GM18909 (cell line): Measurements from ENCODE around the gene PEX3.
A peak's percentile ranks its signal among the peaks of the same experiment; 100 is the strongest.

Source experiments
- ATAC-seq: cut with Tn5 transposase; IDR thresholded peaks from one replicate; pipeline ENCODE4 v1.9.1; 2021; ENCODE audit warnings: mild to moderate bottlenecking; ENCODE audit not compliant: unreplicated experiment, poor library complexity

PEX3 gene, protein sequence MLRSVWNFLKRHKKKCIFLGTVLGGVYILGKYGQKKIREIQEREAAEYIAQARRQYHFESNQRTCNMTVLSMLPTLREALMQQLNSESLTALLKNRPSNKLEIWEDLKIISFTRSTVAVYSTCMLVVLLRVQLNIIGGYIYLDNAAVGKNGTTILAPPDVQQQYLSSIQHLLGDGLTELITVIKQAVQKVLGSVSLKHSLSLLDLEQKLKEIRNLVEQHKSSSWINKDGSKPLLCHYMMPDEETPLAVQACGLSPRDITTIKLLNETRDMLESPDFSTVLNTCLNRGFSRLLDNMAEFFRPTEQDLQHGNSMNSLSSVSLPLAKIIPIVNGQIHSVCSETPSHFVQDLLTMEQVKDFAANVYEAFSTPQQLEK

DNA sequence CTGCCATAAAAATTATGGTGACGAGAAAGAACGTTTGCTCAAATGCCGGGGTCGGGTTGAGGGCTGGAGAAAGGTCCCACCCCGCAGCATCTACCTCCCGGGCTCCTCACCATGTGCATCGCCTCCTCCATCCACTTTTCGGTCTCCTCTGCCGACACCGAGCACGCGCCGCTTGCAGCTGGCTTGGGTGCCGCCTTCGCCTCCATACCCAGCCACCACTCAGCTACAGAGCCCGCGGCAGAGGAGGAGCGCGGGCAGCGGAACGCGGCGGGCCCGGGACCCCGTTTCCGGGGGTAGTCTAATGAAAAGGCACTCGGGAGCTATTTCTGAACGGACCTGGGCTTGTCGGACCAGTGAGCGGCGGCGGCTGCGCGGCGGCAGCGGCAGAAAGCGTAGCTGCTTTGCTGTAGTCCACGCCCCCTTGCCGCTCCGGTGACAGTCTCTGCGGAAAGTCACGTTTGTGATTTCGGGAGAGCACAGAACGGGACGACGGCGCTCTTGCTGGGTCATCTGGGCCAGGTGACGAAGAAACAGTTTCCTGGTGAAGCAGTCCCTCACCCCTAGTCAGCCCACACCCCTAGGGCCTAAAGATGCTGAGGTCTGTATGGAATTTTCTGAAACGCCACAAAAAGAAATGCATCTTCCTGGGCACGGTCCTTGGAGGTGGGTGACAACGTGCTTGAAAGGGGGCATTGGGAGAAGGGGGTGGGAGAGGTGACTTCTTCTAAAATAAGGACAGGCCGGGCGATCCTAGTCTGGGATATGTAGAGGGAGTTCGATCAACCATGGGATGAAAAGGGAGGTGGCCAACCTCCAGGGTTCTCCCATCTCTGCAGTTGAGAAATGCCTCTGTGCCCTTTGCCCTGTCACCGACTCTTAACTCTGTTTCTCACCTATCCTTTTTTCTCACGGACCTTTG lies at the start of gene PEX3, which contains the start of gene ADAT2:
Gene PEX3, plus strand, starts transcription at position 353 of the 919 bp plus-strand sequence. Its CDS starts 238 bp downstream, at position 591.
Gene ADAT2, minus strand, starts transcription at position 243 of the 919 bp plus-strand sequence. Its CDS starts 37 bp downstream, at position 206.
- peak; percentile 98 for ATAC-seq

GRCh38 chr6:143401068-143401446 lies 49.5 kb upstream of the PEX3 start:
- no peak for ATAC-seq

GRCh38 chr6:143401636-143402370 lies 48.8 kb upstream of the PEX3 start:
- no peak for ATAC-seq

DNA sequence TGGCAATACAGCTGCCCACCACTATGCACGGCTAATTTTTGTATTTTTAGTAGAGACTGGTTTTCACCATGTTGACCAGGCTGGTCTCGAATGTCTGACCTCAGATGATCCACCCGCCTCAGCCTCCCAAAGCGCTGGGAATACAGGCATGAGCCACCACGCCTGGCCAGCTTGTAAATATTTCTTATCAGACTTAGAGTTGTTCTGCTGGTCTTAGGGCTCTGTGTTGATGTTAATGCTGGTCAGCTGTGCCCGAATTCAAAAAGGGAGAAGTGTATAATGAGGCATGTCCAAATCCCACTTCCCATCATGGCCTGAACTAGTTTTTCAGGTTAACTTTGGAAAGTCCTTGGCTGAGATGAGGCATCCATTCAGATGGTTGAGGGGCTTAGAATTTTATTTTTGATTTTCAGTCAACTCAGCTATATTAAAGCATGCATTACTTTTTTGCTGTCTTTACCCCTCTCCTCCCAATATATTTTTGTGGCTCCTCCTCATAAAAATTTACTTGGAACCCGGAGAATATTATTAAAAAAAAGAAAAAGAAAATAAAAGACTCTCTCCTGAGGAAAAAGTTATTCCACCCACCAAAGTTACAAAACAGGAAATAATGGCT lies 47.8 kb upstream of the PEX3 start:
- no peak for ATAC-seq

- no peak for ATAC-seq
Observed at GRCh38 chr6:143405373-143406154, 45.0 kb upstream of the PEX3 start.

DNA sequence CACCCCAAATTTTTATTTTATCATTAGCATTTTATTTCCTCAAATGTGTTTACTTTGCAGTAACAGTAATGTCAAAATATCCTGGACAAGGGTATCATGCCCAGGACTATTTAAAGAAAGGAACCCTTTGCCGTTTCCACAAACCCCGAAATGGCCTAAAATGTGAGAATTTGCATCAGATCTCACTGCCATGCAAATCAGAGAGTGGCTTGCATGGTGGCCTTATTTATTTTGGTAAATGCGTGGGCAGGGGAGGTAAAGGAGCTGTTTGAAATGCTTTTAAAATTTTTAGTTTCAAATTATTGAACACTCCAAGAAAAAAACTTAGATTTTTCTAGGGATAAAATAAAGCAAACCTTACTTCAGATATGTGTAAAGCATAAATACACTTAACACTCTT lies 43.9 kb upstream of the PEX3 start:
- ATAC-seq, result peak; percentile 52

DNA sequence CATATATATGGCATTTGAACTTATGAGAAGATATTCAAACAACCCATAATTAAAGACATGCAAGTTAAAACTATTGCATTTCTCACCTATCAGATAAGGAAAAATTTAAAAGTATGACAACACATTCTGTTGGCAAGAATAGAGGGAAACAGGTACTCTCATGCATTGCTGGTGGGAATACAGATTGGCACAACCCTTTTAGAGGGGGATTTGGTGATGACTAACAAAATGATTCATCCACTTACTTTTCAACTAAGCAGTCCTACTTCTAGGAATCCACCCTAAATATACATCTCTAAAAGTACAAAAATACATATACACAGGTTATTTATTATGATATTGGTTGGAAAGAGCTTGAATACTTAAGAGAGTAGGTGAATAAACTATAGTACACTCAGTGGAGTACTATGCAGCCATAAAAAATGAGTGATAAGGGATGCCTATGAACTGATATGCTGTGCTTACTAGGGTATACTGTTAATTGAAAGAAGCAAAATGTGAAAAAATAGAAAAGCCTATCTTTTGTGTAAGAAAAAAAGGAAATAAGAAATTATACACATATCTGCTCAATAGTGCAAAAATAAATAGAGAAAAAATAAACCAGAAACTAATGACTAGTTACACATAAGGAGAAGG lies 42.3 kb upstream of the PEX3 start:
- no peak for ATAC-seq

DNA sequence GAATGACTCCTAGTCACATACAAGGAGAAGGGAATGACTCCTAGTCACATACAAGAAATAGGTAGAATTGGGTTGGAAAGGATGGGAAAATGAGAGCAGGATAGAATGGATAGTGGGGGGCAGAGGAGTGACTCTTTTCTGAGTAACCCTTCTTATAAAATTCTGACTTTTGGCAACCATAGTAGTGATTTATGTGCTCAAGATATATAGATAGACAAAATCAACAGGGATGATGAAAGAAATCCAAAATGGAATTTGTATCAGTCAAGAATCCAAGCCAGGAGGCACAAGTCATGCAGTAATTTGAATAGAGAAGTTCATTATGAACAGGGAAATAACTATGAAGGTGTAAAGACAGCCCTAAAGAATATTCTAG lies 41.8 kb upstream of the PEX3 start:
- ATAC-seq, result no peak

GRCh38 chr6:143410859-143411270 lies 39.7 kb upstream of the PEX3 start:
- ATAC-seq, result no peak

DNA sequence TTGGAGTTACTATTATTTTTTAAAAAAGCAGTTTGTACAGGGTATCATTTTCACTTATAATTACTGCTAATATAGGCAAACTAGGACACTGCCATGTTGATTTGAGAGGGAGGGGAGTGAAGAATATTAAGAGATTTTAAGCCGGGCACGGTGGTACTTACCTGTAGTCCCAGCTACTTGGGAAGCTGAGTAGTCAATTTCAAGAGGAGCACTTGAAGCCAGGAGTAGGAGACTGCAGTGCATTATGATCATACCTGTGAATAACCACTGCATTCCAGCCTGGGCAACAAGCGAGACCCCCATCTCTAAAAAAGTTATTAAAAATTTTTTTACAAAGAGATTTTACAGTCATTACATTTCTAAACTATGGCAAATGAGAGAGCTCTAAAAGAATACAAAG lies 35.8 kb upstream of the PEX3 start:
- ATAC-seq, result no peak

DNA sequence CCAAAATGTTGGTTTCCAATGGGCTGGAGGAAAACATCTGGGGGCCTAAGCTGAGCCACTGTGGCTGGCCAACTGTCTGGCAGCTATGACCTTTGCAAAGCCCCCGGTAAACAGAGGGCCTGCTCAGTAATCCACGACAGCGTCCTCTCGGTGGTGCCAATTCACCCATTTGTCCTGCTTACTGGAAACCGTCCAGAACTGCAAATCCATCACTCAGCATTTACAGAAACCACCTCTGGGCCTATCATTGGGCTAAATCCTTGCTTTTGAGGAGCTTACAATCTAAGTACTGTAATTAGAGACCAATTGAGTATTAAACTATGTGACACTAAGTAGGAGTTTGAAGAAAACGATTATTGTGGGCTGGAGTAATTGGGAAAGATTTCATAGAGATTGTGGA lies 31.1 kb upstream of the PEX3 start:
- no peak for ATAC-seq

DNA sequence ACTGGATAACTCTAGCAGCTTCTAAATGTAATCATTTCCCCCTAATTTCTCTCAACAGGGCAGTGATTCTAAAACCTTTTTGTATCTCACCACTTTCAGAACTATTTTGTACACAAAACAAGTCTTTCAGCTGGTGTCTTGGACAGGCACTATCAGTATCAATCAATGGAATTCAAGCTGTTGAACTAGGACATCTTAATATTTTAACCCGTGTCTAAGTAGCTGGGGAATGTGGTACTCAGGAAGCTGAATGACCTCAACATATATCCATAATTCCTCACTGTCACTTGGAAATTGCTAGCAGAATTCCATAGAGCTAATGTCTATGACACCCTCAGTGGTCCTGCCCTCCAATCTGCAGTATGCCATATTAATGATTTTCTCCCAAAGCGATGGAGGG lies 24.6 kb upstream of the PEX3 start:
- no peak for ATAC-seq

- peak; percentile 100 for ATAC-seq
Observed at GRCh38 chr6:143427109-143427817, 23.3 kb upstream of the PEX3 start.

GRCh38 chr6:143429970-143430369 lies 20.6 kb upstream of the PEX3 start:
- no peak for ATAC-seq

DNA sequence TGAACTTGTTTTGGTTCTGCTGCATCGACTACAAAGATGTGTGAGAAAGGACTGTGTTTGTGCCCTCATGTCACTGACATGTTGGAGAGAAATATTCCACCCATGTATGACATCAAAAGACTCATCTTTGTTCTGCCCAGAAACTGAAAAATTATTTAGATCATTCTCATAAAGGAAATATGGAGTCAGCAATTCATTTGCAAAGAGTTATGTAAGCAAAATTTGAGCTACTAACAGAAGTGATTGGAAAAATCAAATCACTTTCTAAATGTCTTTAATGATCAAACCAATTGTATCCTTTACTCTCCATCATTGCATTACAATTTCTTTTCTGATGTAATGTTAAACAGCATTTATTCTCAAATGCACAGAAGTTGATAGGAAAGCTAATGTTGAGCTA lies 19.4 kb upstream of the PEX3 start:
- ATAC-seq, result no peak

GRCh38 chr6:143432588-143432987 lies 18.0 kb upstream of the PEX3 start:
- ATAC-seq, result no peak

DNA sequence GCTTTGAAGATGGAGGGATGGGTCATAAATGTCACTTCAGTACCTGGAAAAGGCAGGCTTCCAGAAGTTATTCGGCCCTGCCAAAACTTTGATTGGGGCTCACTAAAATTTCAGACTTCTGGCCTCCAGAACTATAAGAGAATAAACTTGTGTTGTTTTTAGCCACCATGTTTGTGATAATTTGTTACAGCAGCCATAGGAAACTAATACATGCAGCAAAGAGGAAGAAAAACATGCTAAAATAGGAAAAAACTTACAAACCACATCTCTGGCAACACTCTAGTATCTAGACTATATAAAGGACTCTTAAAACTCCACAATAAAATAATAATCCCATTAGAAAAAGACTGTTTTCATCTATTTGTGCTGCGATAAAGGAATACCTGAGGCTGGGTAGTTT lies 9.6 kb upstream of the PEX3 start:
- no peak for ATAC-seq
